MCF 10A (cell line): Measurements from ENCODE around the gene LRFN2. TPM values are rescaled to one million over a fixed set of nuclear protein-coding genes. Genes with fewer than 3 reads are reported as not detected.

ENCODE experiments used
- BruUV-seq: library from RNA; stranded (reverse); fragments of 400-500 nt; replicated peaks from 2 replicates; lab custom pipeline; 2021; lab: Mats Ljungman, UMichigan
- CTCF ChIA-PET: fragments of 300-600 bp; sonication (Branson Sonifier 250); formaldehyde crosslinking; extraction: SDS; loops from one replicate; lab custom pipeline; 2021; ENCODE audit warnings: antibody characterized with exemption, inconsistent platforms; lab: Yijun Ruan, JAX
- POLR2A ChIA-PET: fragments of 300-600, 350-650 bp; sonication (Branson Sonifier 250); formaldehyde crosslinking; extraction: SDS; loops from one replicate; lab custom pipeline; 2020; ENCODE audit warnings: antibody characterized with exemption, inconsistent platforms; lab: Yijun Ruan, JAX
- DNase-seq: peaks from one replicate; pipeline ENCODE4 v3.0.0-alpha.2; 2018; ENCODE audit not compliant: unreplicated experiment
- H3K27ac Mint-ChIP-seq: one replicate; pipeline ENCODE4 v1.8.0; 2022; ENCODE audit warnings: mild to moderate bottlenecking, low read depth, mixed read lengths; ENCODE audit not compliant: unreplicated experiment
- H3K27me3 Mint-ChIP-seq: one replicate; pipeline ENCODE4 v1.8.0; 2022; ENCODE audit warnings: mixed read lengths; ENCODE audit not compliant: insufficient read depth, unreplicated experiment
- H3K36me3 Mint-ChIP-seq: one replicate; pipeline ENCODE4 v1.8.0; 2022; ENCODE audit warnings: mild to moderate bottlenecking, moderate library complexity, mixed read lengths; ENCODE audit not compliant: insufficient read depth, unreplicated experiment
- H3K4me1 Mint-ChIP-seq: one replicate; pipeline ENCODE4 v1.8.0; 2022; ENCODE audit warnings: mixed read lengths; ENCODE audit not compliant: insufficient read depth, unreplicated experiment
- H3K4me3 Mint-ChIP-seq: one replicate; pipeline ENCODE4 v1.8.0; 2022; ENCODE audit warnings: mild to moderate bottlenecking, moderate library complexity, mixed read lengths; ENCODE audit not compliant: unreplicated experiment
- H3K9me3 Mint-ChIP-seq: one replicate; pipeline ENCODE4 v1.8.0; 2022; ENCODE audit warnings: mixed read lengths; ENCODE audit not compliant: unreplicated experiment
- CTCF ChIP-seq: fragments of 200-600 bp; IDR thresholded peaks from one replicate; pipeline ENCODE4 v1.8.0; 2022; ENCODE audit warnings: antibody characterized with exemption, mild to moderate bottlenecking; ENCODE audit not compliant: unreplicated experiment
- intact Hi-C: fragments of 100-400 bp; cut with micrococcal nuclease; formaldehyde crosslinking; loops from 2 replicates; pipeline ENCODE4 v1.14.1; 2022
- total RNA-seq: library from RNA; stranded (reverse); gene quantifications from 2 replicates; pipeline ENCODE4 v1.2.3, GENCODE V29; 2022

Gene LRFN2
- total RNA-seq, 1 experiment from 2014 or later: not detected

GRCh38 chr6:40485795-40486194, 101.4 kb downstream of the LRFN2 start:
- no peaks in the 10 kb centered on the region for H3K36me3 Mint-ChIP-seq
- no peak for TF ChIP-seq CTCF
- no peak overlapping the region for H3K4me3 Mint-ChIP-seq
- ChIA-PET CTCF (no interaction called here), POLR2A (no interaction called here)
- no peak for DNase-seq
- no peaks in the 10 kb centered on the region for H3K27me3 Mint-ChIP-seq
- H3K4me1 Mint-ChIP-seq: no peaks in the 10 kb centered on the region
- no TSS peak for BruUV-seq
- H3K27ac Mint-ChIP-seq: no peak overlapping the region
- H3K9me3 Mint-ChIP-seq: peaks cover 28% of the 10 kb centered on the region
- intact Hi-C loops: no loop called here

- H3K9me3 Mint-ChIP-seq: peaks cover 28% of the 10 kb centered on the region
- intact Hi-C loops: no loop called here
- no peak for DNase-seq
- POLR2A ChIA-PET: no interaction called here
- H3K27me3 Mint-ChIP-seq: no peaks in the 10 kb centered on the region
- no peak overlapping the region for H3K27ac Mint-ChIP-seq
- no peak overlapping the region for H3K4me3 Mint-ChIP-seq
- no peak for TF ChIP-seq CTCF
- no peaks in the 10 kb centered on the region for H3K36me3 Mint-ChIP-seq
- CTCF ChIA-PET: no interaction called here
- BruUV-seq: no TSS peak
- no peaks in the 10 kb centered on the region for H3K4me1 Mint-ChIP-seq
Measured at GRCh38 chr6:40485300-40485699, 101.9 kb downstream of the LRFN2 start.

GRCh38 chr6:40484066-40484465, 103.1 kb downstream of the LRFN2 start:
- Mint-ChIP-seq H3K36me3 (no peaks in the 10 kb centered on the region), H3K4me3 (no peak overlapping the region), H3K27me3 (no peaks in the 10 kb centered on the region), H3K4me1 (no peaks in the 10 kb centered on the region), H3K27ac (no peak overlapping the region), H3K9me3 (peaks cover 24% of the 10 kb centered on the region)
- no peak for DNase-seq
- BruUV-seq: no TSS peak
- intact Hi-C loops: no loop called here
- POLR2A ChIA-PET: no interaction called here
- CTCF ChIA-PET: interaction anchor here (0.6 kb wide), 1 partner anchor 109 kb away, joined by 3 read pairs; no protein-coding TSS in a partner anchor
- TF ChIP-seq CTCF: no peak

GRCh38 chr6:40482532-40482931, 104.6 kb downstream of the LRFN2 start:
- intact Hi-C loops: no loop called here
- no peaks in the 10 kb centered on the region for H3K27me3 Mint-ChIP-seq

More at GRCh38 chr6:40482532-40482931, 104.6 kb downstream of the LRFN2 start:
- CTCF ChIA-PET: interaction anchor here (0.6 kb wide), 2 partner anchors 107 to 497 kb away, joined by 3 read pairs; no protein-coding TSS in a partner anchor
- POLR2A ChIA-PET: interaction anchor here (0.5 kb wide), 1 partner anchor 425 kb away, joined by 3 read pairs; no protein-coding TSS in a partner anchor
- TF ChIP-seq CTCF: no peak
- Mint-ChIP-seq H3K4me1 (no peaks in the 10 kb centered on the region), H3K27ac (no peak overlapping the region), H3K9me3 (peaks cover 20% of the 10 kb centered on the region), H3K36me3 (no peaks in the 10 kb centered on the region), H3K4me3 (no peak overlapping the region)
- no TSS peak for BruUV-seq
- DNase-seq: no peak
